AG04450 (cell line): ENCODE data around the gene RPL22. TPM values are rescaled to one million over a fixed set of nuclear protein-coding genes. Genes with fewer than 3 reads are reported as not detected.

Experiments used
- CTCF ChIA-PET: fragments of 300-600, 350-600 bp; formaldehyde crosslinking; extraction: SDS; loops from one replicate; lab custom pipeline; 2022; ENCODE audit warnings: antibody characterized with exemption, inconsistent platforms; lab: Charles Lee
- POLR2A ChIA-PET: fragments of 350-600 bp; formaldehyde crosslinking; extraction: SDS; loops from one replicate; lab custom pipeline; 2021; ENCODE audit warnings: antibody characterized with exemption, inconsistent platforms; lab: Yijun Ruan, JAX
- DNase-seq: peaks from one replicate; pipeline ENCODE4 v3.0.0-alpha.2; 2011; ENCODE audit warnings: low read depth, low spot score
- H3K27ac ChIP-seq: one replicate; pipeline ENCODE4 v1.5.1; 2012; ENCODE audit warnings: low read depth, low read length, control low read depth
- H3K27me3 ChIP-seq: one replicate; pipeline ENCODE4 v1.6.0; 2012; ENCODE audit warnings: low read length; ENCODE audit not compliant: control insufficient read depth, insufficient read depth
- H3K4me3 ChIP-seq: 2 replicates; pipeline ENCODE4 v1.5.1; 2011; ENCODE audit warnings: mild to moderate bottlenecking, low read depth, low read length, control low read depth
- H3K9me3 ChIP-seq: 2 replicates; pipeline ENCODE4 v1.5.1; 2012; ENCODE audit warnings: low read length; ENCODE audit not compliant: control insufficient read depth, insufficient read depth
- CTCF ChIP-seq: IDR thresholded peaks from 2 replicates; pipeline ENCODE4 v1.5.1; 2011; ENCODE audit warnings: low read depth, low read length, control low read depth, inconsistent platforms
- polyA plus RNA-seq: library from polyadenylated mRNA; depleted of rRNA; stranded (reverse); fragments of >200 nt; gene quantifications from 2 replicates; pipeline ENCODE4 v1.2.3, GENCODE V29; 2011

Gene RPL22
- polyA plus RNA-seq, 1 experiment = 393 TPM

GRCh38 chr1:6142036-6142621 lies 57.3 kb downstream of the RPL22 start:
- no peaks in the 10 kb centered on the region for H3K9me3 ChIP-seq
- no peak for TF ChIP-seq CTCF
- no peak overlapping the region for H3K4me3 ChIP-seq
- no peak overlapping the region for H3K27ac ChIP-seq
- peaks cover 12% of the 10 kb centered on the region for H3K27me3 ChIP-seq
- DNase-seq = no peak
- CTCF ChIA-PET = no interaction called here
- POLR2A ChIA-PET = no interaction called here

- no peak overlapping the region for H3K27ac ChIP-seq
- no peak for TF ChIP-seq CTCF
- no peak overlapping the region for H3K4me3 ChIP-seq
- ChIA-PET POLR2A (no interaction called here), CTCF (no interaction called here)
- DNase-seq = no peak
- peaks cover 12% of the 10 kb centered on the region for H3K27me3 ChIP-seq
- H3K9me3 ChIP-seq = no peaks in the 10 kb centered on the region
Measured at GRCh38 chr1:6141592-6141991, 57.8 kb downstream of the RPL22 start.

- H3K9me3 ChIP-seq = no peaks in the 10 kb centered on the region
- H3K27me3 ChIP-seq = peaks cover 10% of the 10 kb centered on the region
- POLR2A ChIA-PET = no interaction called here
- H3K4me3 ChIP-seq = no peak overlapping the region
- DNase-seq = no peak
- H3K27ac ChIP-seq = no peak overlapping the region
- TF ChIP-seq CTCF = no peak
- CTCF ChIA-PET = no interaction called here
Measured at GRCh38 chr1:6140413-6140812, 59.0 kb downstream of the RPL22 start.

- H3K27ac ChIP-seq = no peak overlapping the region
- peaks cover 6% of the 10 kb centered on the region; the same call in 1 of the 2 replicates for H3K9me3 ChIP-seq
- no peak for DNase-seq
- no peak overlapping the region for H3K4me3 ChIP-seq
- ChIA-PET CTCF (no interaction called here), POLR2A (no interaction called here)
- TF ChIP-seq CTCF = no peak
- H3K27me3 ChIP-seq = peaks cover 4% of the 10 kb centered on the region
Measured at GRCh38 chr1:6137758-6138157, 61.6 kb downstream of the RPL22 start.

- DNase-seq = no peak
- POLR2A ChIA-PET = no interaction called here
- H3K27ac ChIP-seq = no peak overlapping the region
- TF ChIP-seq CTCF = no peak
- CTCF ChIA-PET = no interaction called here
- no peak overlapping the region for H3K4me3 ChIP-seq
- H3K27me3 ChIP-seq = peaks cover 4% of the 10 kb centered on the region
- peaks cover 11% of the 10 kb centered on the region; the same call in 1 of the 2 replicates for H3K9me3 ChIP-seq
Measured at GRCh38 chr1:6136516-6137220, 62.7 kb downstream of the RPL22 start.
